Astrocyte (in vitro differentiated cells and primary cell): ENCODE data around the gene PTMS. TPM values are rescaled to one million over a fixed set of nuclear protein-coding genes. Genes with fewer than 3 reads are reported as not detected.

Source experiments
- DNase-seq: peaks from one replicate; pipeline ENCODE4 v3.0.0-alpha.2; 2010; ENCODE audit warnings: low read depth
- FAIRE-seq: peaks from 2 replicates; lab custom pipeline; 2011; peaks lifted over from hg19 to GRCh38; lab: Jason Lieb, UNC
- H2AFZ ChIP-seq: 2 replicates; pipeline ENCODE4 v1.6.0; 2012; ENCODE audit warnings: low read depth, low read length, inconsistent platforms
- H3K27ac ChIP-seq: 2 replicates; pipeline ENCODE4 v1.5.1; 2011; ENCODE audit warnings: low read depth, low read length, inconsistent platforms
- H3K27me3 ChIP-seq: 2 replicates; pipeline ENCODE4 v1.6.0; 2011; ENCODE audit warnings: low read length, inconsistent platforms; ENCODE audit not compliant: insufficient read depth
- H3K36me3 ChIP-seq: 2 replicates; pipeline ENCODE4 v1.5.1; 2011; ENCODE audit warnings: low read length, inconsistent platforms; ENCODE audit not compliant: insufficient read depth
- H3K4me1 ChIP-seq: 2 replicates; pipeline ENCODE4 v1.5.1; 2011; ENCODE audit warnings: low read length, inconsistent platforms; ENCODE audit not compliant: insufficient read depth
- H3K4me2 ChIP-seq: 2 replicates; pipeline ENCODE4 v1.6.0; 2012; ENCODE audit warnings: low read length, inconsistent platforms
- H3K4me3 ChIP-seq: 2 replicates; pipeline ENCODE4 v1.5.1; 2011; ENCODE audit warnings: low read depth, mild to moderate bottlenecking, low read length, inconsistent platforms; ENCODE audit not compliant: insufficient read depth
- H3K79me2 ChIP-seq: 2 replicates; pipeline ENCODE4 v1.6.0; 2012; ENCODE audit warnings: mild to moderate bottlenecking, low read length, inconsistent platforms; ENCODE audit not compliant: insufficient read depth
- H3K9ac ChIP-seq: 2 replicates; pipeline ENCODE4 v1.6.0; 2012; ENCODE audit warnings: mild to moderate bottlenecking, low read length, inconsistent platforms
- H3K9me3 ChIP-seq: 2 replicates; pipeline ENCODE4 v1.5.1; 2012; ENCODE audit warnings: low read depth, mild to moderate bottlenecking, low read length, inconsistent platforms; ENCODE audit not compliant: insufficient read depth
- H4K20me1 ChIP-seq: 2 replicates; pipeline ENCODE4 v1.6.0; 2012; ENCODE audit warnings: low read length, inconsistent platforms; ENCODE audit not compliant: insufficient read depth
- H3K27ac Mint-ChIP-seq: one replicate; pipeline ENCODE4 v1.8.0; 2021; ENCODE audit warnings: mild to moderate bottlenecking, mixed read lengths; ENCODE audit not compliant: unreplicated experiment
- H3K27me3 Mint-ChIP-seq: one replicate; pipeline ENCODE4 v1.8.0; 2021; ENCODE audit warnings: low read depth, mixed read lengths; ENCODE audit not compliant: unreplicated experiment
- H3K36me3 Mint-ChIP-seq: one replicate; pipeline ENCODE4 v1.8.0; 2021; ENCODE audit warnings: low read depth, mixed read lengths; ENCODE audit not compliant: unreplicated experiment
- H3K4me1 Mint-ChIP-seq: one replicate; pipeline ENCODE4 v1.8.0; 2021; ENCODE audit warnings: low read depth, mixed read lengths; ENCODE audit not compliant: unreplicated experiment
- H3K4me3 Mint-ChIP-seq: one replicate; pipeline ENCODE4 v1.8.0; 2021; ENCODE audit warnings: mild to moderate bottlenecking, moderate library complexity, mixed read lengths; ENCODE audit not compliant: unreplicated experiment
- H3K9me3 Mint-ChIP-seq: one replicate; pipeline ENCODE4 v1.8.0; 2021; ENCODE audit warnings: mild to moderate bottlenecking, mixed read lengths; ENCODE audit not compliant: unreplicated experiment
- CTCF ChIP-seq: IDR thresholded peaks from 2 replicates; pipeline ENCODE4 v1.5.1; 2011; ENCODE audit warnings: low read depth, mild to moderate bottlenecking, inconsistent platforms, low read length, moderate library complexity; ENCODE audit not compliant: insufficient read depth
- EZH2 ChIP-seq: IDR thresholded peaks from 2 replicates; pipeline ENCODE4 v1.6.1; 2012; ENCODE audit warnings: mild to moderate bottlenecking, low read length, inconsistent platforms; ENCODE audit not compliant: insufficient read depth
- total RNA-seq: library from RNA; stranded (reverse); gene quantifications from 2 replicates; pipeline ENCODE4 v1.2.1, GENCODE V29; 2021

Gene PTMS
- total RNA-seq, 1 donor from 2014 or later, result 510 TPM

DNA sequence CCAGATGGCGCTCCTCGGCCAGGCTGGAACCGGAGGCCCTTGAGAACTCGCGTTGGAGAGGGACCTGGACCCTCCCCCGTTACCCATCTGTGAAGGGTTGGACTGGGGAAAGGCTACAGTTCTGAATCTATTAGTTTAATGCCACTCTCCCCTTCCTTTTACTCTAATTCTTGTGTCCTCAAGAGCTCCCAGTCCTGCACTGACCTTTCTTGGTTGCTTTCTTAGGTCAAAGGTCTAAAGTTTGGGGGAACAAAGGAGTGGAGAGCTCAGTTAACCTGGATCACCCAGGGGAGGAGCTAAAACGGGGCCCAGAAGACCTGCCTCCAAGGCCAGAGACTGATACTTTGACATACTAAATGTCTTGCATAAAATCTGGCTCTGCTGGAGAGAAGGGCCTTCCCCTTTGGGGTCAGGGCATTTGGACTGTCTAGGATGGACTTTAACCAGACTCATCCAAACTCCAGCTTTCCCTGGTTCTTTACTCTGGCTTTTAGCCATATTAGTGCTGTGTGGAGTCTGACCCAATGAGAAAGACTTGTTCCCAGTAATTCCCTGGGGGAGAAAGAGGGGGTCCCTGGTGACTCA is 12.3 kb upstream of the PTMS start:
- Mint-ChIP-seq H3K27me3 (no peaks in the 10 kb centered on the region), H3K4me3 (peak overlapping the region; percentile 99), H3K9me3 (no peaks in the 10 kb centered on the region), H3K4me1 (peaks cover 24% of the 10 kb centered on the region), H3K36me3 (peaks cover 9% of the 10 kb centered on the region), H3K27ac (peak overlapping the region; percentile 66)
- peak overlapping the region; percentile 12 for H2AFZ ChIP-seq
- H3K79me2 ChIP-seq, result peaks cover 33% of the 10 kb centered on the region
- H3K27me3 ChIP-seq, result no peaks in the 10 kb centered on the region
- no peak overlapping the region for H3K4me3 ChIP-seq
- no peak overlapping the region for H3K27ac ChIP-seq
- peak overlapping the region; percentile 33 for H3K9ac ChIP-seq
- H3K4me1 ChIP-seq, result peaks cover 13% of the 10 kb centered on the region
- no peak for TF ChIP-seq EZH2
- no peak for TF ChIP-seq CTCF
- peak overlapping the region; percentile 98 for H3K4me2 ChIP-seq
- DNase-seq, result no peak
- no peaks in the 10 kb centered on the region for H3K9me3 ChIP-seq
- peaks cover 35% of the 10 kb centered on the region for H4K20me1 ChIP-seq
- peaks cover 20% of the 10 kb centered on the region for H3K36me3 ChIP-seq
- FAIRE-seq, result no peak

DNA sequence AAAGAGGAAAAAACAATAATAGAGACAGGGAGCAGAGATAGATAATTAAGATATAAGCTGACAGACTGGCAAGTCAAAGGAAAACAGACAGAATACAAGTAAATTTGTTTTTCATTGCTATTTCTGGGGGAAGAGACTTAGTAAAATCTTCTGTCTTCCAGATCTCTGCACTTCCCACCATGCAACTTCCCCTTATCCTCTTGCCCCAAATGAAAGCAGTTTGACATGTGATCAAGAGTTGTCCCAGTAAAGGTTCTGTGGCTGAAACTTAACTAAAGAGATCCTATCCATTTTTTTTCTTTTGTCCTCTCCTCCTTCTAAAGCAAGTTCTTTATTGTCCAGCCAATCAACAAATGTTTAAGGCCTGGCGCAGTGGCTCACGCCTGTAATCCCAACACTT is 11.8 kb upstream of the PTMS start:
- Mint-ChIP-seq H3K4me3 (peak overlapping the region; percentile 99), H3K27ac (peak overlapping the region; percentile 42), H3K4me1 (peaks cover 24% of the 10 kb centered on the region), H3K36me3 (peaks cover 4% of the 10 kb centered on the region), H3K9me3 (no peaks in the 10 kb centered on the region), H3K27me3 (no peaks in the 10 kb centered on the region)
- DNase-seq, result no peak
- no peak for TF ChIP-seq EZH2
- TF ChIP-seq CTCF, result no peak
- no peaks in the 10 kb centered on the region for H3K27me3 ChIP-seq
- H3K9ac ChIP-seq, result no peak overlapping the region
- H2AFZ ChIP-seq, result no peak overlapping the region
- H3K4me1 ChIP-seq, result peaks cover 13% of the 10 kb centered on the region
- peaks cover 30% of the 10 kb centered on the region for H4K20me1 ChIP-seq
- no peaks in the 10 kb centered on the region for H3K9me3 ChIP-seq
- no peak overlapping the region for H3K4me3 ChIP-seq
- FAIRE-seq, result no peak
- no peak overlapping the region for H3K4me2 ChIP-seq
- H3K36me3 ChIP-seq, result peaks cover 20% of the 10 kb centered on the region
- H3K27ac ChIP-seq, result no peak overlapping the region
- H3K79me2 ChIP-seq, result peaks cover 33% of the 10 kb centered on the region

DNA sequence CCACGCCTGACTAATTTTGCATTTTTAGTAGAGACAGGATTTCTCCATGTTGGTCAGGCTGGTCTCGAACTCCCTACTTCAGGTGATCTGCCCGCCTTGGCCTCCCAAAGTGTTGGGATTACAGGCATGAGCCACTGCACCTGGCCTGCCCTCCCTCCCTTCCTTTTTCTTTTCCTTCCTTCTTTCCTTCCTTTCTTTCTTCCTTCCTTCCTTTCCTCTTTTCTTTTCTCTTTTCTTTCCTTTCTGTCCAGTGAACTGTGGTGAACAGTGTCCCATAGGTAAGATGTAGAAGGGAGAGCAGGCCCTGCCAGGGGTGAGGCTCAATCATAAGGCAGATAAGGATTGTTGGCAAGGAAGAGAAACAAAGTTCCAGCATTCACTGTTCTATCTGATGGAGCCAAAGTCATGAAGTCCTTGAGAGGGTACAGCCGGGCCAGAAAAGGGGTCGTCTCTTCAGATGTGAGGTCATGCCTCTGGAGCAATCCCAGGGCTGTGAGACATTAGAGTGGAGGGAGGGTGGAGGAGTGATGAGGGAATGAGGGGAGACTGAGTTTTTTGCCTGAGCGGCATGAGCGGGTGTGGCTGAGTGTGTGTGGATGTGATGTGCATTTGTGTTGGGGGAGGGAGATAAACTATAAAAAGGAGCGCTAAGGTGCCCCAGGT is 9.0 kb upstream of the PTMS start:
- TF ChIP-seq CTCF, result no peak
- TF ChIP-seq EZH2, result no peak
- Mint-ChIP-seq H3K27me3 (peaks cover 2% of the 10 kb centered on the region), H3K4me3 (no peak overlapping the region), H3K36me3 (peaks cover 2% of the 10 kb centered on the region), H3K27ac (no peak overlapping the region), H3K9me3 (no peaks in the 10 kb centered on the region), H3K4me1 (peaks cover 11% of the 10 kb centered on the region)
- DNase-seq, result no peak
- no peak overlapping the region for H3K9ac ChIP-seq
- no peaks in the 10 kb centered on the region for H3K9me3 ChIP-seq
- H3K79me2 ChIP-seq, result peaks cover 8% of the 10 kb centered on the region
- no peak overlapping the region for H3K4me3 ChIP-seq
- no peaks in the 10 kb centered on the region for H3K36me3 ChIP-seq
- H3K27me3 ChIP-seq, result no peaks in the 10 kb centered on the region
- no peak overlapping the region for H3K27ac ChIP-seq
- FAIRE-seq, result no peak
- no peak overlapping the region for H3K4me2 ChIP-seq
- peaks cover 3% of the 10 kb centered on the region for H4K20me1 ChIP-seq
- no peak overlapping the region for H2AFZ ChIP-seq
- peaks cover 4% of the 10 kb centered on the region for H3K4me1 ChIP-seq
